GM19025 (cell line): ENCODE results near the gene OR9I1.

Experiments used
- ATAC-seq: cut with Tn5 transposase; IDR thresholded peaks from one replicate; pipeline ENCODE4 v1.9.1; 2021; ENCODE audit warnings: mild to moderate bottlenecking, low read depth, moderate library complexity; ENCODE audit not compliant: unreplicated experiment

OR9I1 gene

GRCh38 chr11:58125469-58125868 lies at the start of gene OR9I1:
OR9I1 (minus strand) TSS chr11:58125530; CDS start chr11:58119444, 6,086 bp downstream.
- ATAC-seq = no peak

- ATAC-seq = no peak
Observed at GRCh38 chr11:58165504-58166106, 40.3 kb upstream of the OR9I1 start.

- no peak for ATAC-seq
Observed at GRCh38 chr11:58164990-58165389, 39.7 kb upstream of the OR9I1 start.

- no peak for ATAC-seq
Observed at GRCh38 chr11:58164389-58164788, 39.1 kb upstream of the OR9I1 start.

- no peak for ATAC-seq
Observed at GRCh38 chr11:58152781-58153180, 27.5 kb upstream of the OR9I1 start.

GRCh38 chr11:58142761-58143160 lies 17.4 kb upstream of the OR9I1 start:
- no peak for ATAC-seq

GRCh38 chr11:58135171-58135570 lies 9.8 kb upstream of the OR9I1 start:
- no peak for ATAC-seq

- no peak for ATAC-seq
Observed at GRCh38 chr11:58134151-58134550, 8.8 kb upstream of the OR9I1 start.

GRCh38 chr11:58133309-58134076 lies 8.2 kb upstream of the OR9I1 start:
- ATAC-seq = no peak

GRCh38 chr11:58127350-58127749 lies 2.0 kb upstream of the OR9I1 start:
- no peak for ATAC-seq

- no peak for ATAC-seq
Observed at GRCh38 chr11:58121096-58121495, 4.2 kb downstream of the OR9I1 start.

GRCh38 chr11:58097437-58097836 lies 27.9 kb downstream of the OR9I1 start:
- no peak for ATAC-seq

GRCh38 chr11:58086528-58086927 lies 38.8 kb downstream of the OR9I1 start:
- ATAC-seq = no peak

GRCh38 chr11:58075781-58076180 lies 49.5 kb downstream of the OR9I1 start:
- ATAC-seq = no peak

GRCh38 chr11:58070585-58070984 lies 54.7 kb downstream of the OR9I1 start:
- ATAC-seq = no peak

- ATAC-seq = no peak
Observed at GRCh38 chr11:58068655-58069054, 56.7 kb downstream of the OR9I1 start.

- ATAC-seq = no peak
Observed at GRCh38 chr11:58067685-58068084, 57.6 kb downstream of the OR9I1 start.
